SK-N-SH (cell line): ENCODE data around the gene FYB1. TPM values are rescaled to one million over a fixed set of nuclear protein-coding genes. Genes with fewer than 3 reads are reported as not detected.

ENCODE experiments used
- CTCF ChIA-PET: fragments of 300-600, 350-600 bp; formaldehyde crosslinking; extraction: SDS; loops from one replicate; lab custom pipeline; 2021; lab: Yijun Ruan, JAX
- POLR2A ChIA-PET: fragments of 350-600 bp; sonication (Branson Sonifier 250); formaldehyde crosslinking; extraction: SDS; loops from one replicate; lab custom pipeline; 2020; ENCODE audit warnings: antibody characterized with exemption, inconsistent platforms; lab: Yijun Ruan, JAX
- DNase-seq: peaks from one replicate; pipeline ENCODE4 v3.0.0; 2012
- H2AFZ ChIP-seq: fragments of 200-600 bp; sonication (generic); 2 replicates; pipeline ENCODE4 v1.8.1; 2016; ENCODE audit warnings: antibody characterized with exemption, mild to moderate bottlenecking, low read depth
- H3F3A ChIP-seq: fragments of 200-600 bp; sonication (generic); replicated peaks from 2 replicates; pipeline ENCODE3; 2016; ENCODE audit warnings: antibody characterized with exemption, mild to moderate bottlenecking; ENCODE audit not compliant: insufficient read depth
- H3K27ac ChIP-seq, 2 experiments: fragments of 200-500 bp in 1 of 2; fragments of 200-600 bp in 1 of 2; sonication (Bioruptor generic) in 1 of 2; sonication (generic), shearing (Covaris generic) in 1 of 2; 2 replicates each; pipeline versions ENCODE4 v1.5.1 to v1.6.1; 2014 to 2016; ENCODE audit warnings: low read depth in 2 of 2, inconsistent platforms in 1 of 2, low read length in 1 of 2, mild to moderate bottlenecking in 1 of 2, mixed read lengths in 1 of 2
- H3K27me3 ChIP-seq: fragments of 200-600 bp; sonication (generic), shearing (Covaris generic); 2 replicates; pipeline ENCODE4 v1.6.1; 2016; ENCODE audit warnings: mixed run types; ENCODE audit not compliant: insufficient read depth
- H3K36me3 ChIP-seq, 2 experiments: fragments of 200-500 bp in 1 of 2; fragments of 200-600 bp in 1 of 2; sonication (Bioruptor generic) in 1 of 2; sonication (generic) in 1 of 2; replicated peaks in 1 of 2; 2 replicates each; pipeline versions ENCODE3 to v1.5.1; 2014 to 2016; ENCODE audit warnings: low read length in 1 of 2, mild to moderate bottlenecking in 1 of 2; ENCODE audit not compliant: insufficient read depth in 2 of 2, control insufficient read depth in 1 of 2
- H3K4me1 ChIP-seq, 2 experiments: fragments of 200-500 bp in 1 of 2; fragments of 200-600 bp in 1 of 2; sonication (Bioruptor generic) in 1 of 2; sonication (generic), shearing (Covaris generic) in 1 of 2; 2 replicates each; pipeline versions ENCODE4 v1.5.1 to v1.6.1; 2014 to 2016; ENCODE audit warnings: low read depth in 1 of 2, low read length in 1 of 2, mixed run types in 1 of 2; ENCODE audit not compliant: insufficient read depth in 2 of 2, control insufficient read depth in 1 of 2
- H3K4me2 ChIP-seq: fragments of 200-600 bp; sonication (generic), shearing (Covaris generic); 2 replicates; pipeline ENCODE4 v1.6.1; 2017; ENCODE audit warnings: mixed run types
- H3K4me3 ChIP-seq, 2 experiments: fragments of 200-500 bp in 1 of 2; fragments of 200-600 bp in 1 of 2; sonication (Bioruptor generic) in 1 of 2; sonication (generic), shearing (Covaris generic) in 1 of 2; 2 replicates each; pipeline versions ENCODE4 v1.5.1 to v1.8.1; 2014 to 2016; ENCODE audit warnings: low read depth in 2 of 2, inconsistent platforms in 1 of 2, low read length in 1 of 2, mild to moderate bottlenecking in 1 of 2, mixed read lengths in 1 of 2, moderate library complexity in 1 of 2
- H3K79me2 ChIP-seq: fragments of 200-600 bp; sonication (generic); 2 replicates; pipeline ENCODE4 v1.8.1; 2017; ENCODE audit warnings: mild to moderate bottlenecking; ENCODE audit not compliant: insufficient read depth
- H3K9ac ChIP-seq: fragments of 200-600 bp; sonication (generic); 2 replicates; pipeline ENCODE4 v1.6.1; 2017; ENCODE audit warnings: mixed run types
- H3K9me2 ChIP-seq: fragments of 200-600 bp; sonication (generic); 2 replicates; pipeline ENCODE4 v1.6.1; 2017; ENCODE audit warnings: mixed run types
- H3K9me3 ChIP-seq: fragments of 200-600 bp; sonication (generic); 2 replicates; pipeline ENCODE4 v1.6.1; 2017; ENCODE audit warnings: mixed run types, mild to moderate bottlenecking, moderate library complexity
- H4K20me1 ChIP-seq: fragments of 200-600 bp; sonication (generic); 2 replicates; pipeline ENCODE4 v1.6.1; 2017; ENCODE audit warnings: mild to moderate bottlenecking, mixed run types; ENCODE audit not compliant: insufficient read depth
- CHD2 ChIP-seq: fragments of 150-350 bp; IDR thresholded peaks from 2 replicates; pipeline ENCODE4 v1.6.1; 2018; ENCODE audit warnings: low read length; ENCODE audit not compliant: partially characterized antibody
- ELF1 ChIP-seq: IDR thresholded peaks from 2 replicates; pipeline ENCODE4 v1.4.0; 2012
- EP300 ChIP-seq, 2 experiments: IDR thresholded peaks; 2 replicates each; pipeline versions ENCODE4 v1.4.0 to v1.6.1; 2012; ENCODE audit warnings: borderline replicate concordance in 1 of 2, low read depth in 1 of 2, low read length in 1 of 2
- EZH2phosphoT487 ChIP-seq: fragments of 200-600 bp; sonication (generic); IDR thresholded peaks from 2 replicates; pipeline ENCODE4 v1.6.1; 2017; ENCODE audit warnings: low read depth, mixed run types, mild to moderate bottlenecking, antibody characterized with exemption, moderate library complexity, borderline replicate concordance
- FOXJ3 ChIP-seq: sonication (generic); formaldehyde crosslinking; IDR thresholded peaks from 2 replicates; pipeline ENCODE4 v1.5.1; 2020; ENCODE audit warnings: mild to moderate bottlenecking, missing genetic modification reagents
- GABPA ChIP-seq: IDR thresholded peaks from 2 replicates; pipeline ENCODE4 v1.4.0; 2012; ENCODE audit warnings: low read depth, mild to moderate bottlenecking
- GATA2 ChIP-seq: sonication (generic); formaldehyde crosslinking; IDR thresholded peaks from 2 replicates; pipeline ENCODE4 v1.5.0; 2020; ENCODE audit warnings: mild to moderate bottlenecking, missing genetic modification reagents
- MEF2A ChIP-seq: IDR thresholded peaks from 2 replicates; pipeline ENCODE4 v1.4.0; 2012; ENCODE audit warnings: low read depth, borderline replicate concordance
- MXI1 ChIP-seq: IDR thresholded peaks from 2 replicates; pipeline ENCODE4 v1.6.1; 2012; ENCODE audit warnings: mild to moderate bottlenecking, low read depth, low read length, improper control_type of control experiment
- NFIC ChIP-seq: IDR thresholded peaks from 2 replicates; pipeline ENCODE4 v1.4.0; 2012; ENCODE audit warnings: borderline replicate concordance
- NRF1 ChIP-seq: IDR thresholded peaks from 2 replicates; pipeline ENCODE4 v1.6.1; 2012; ENCODE audit warnings: low read depth, mild to moderate bottlenecking, low read length
- POLR2AphosphoS5 ChIP-seq: IDR thresholded peaks from 2 replicates; pipeline ENCODE4 v1.6.1; 2012; ENCODE audit warnings: low read depth, low read length
- RAD21 ChIP-seq: IDR thresholded peaks from 2 replicates; pipeline ENCODE4 v1.6.1; 2012; ENCODE audit warnings: mild to moderate bottlenecking, low read length
- RCOR1 ChIP-seq: fragments of 150-350 bp; IDR thresholded peaks from 2 replicates; pipeline ENCODE4 v1.6.1; 2017; ENCODE audit warnings: antibody characterized with exemption, low read length
- RFX5 ChIP-seq: IDR thresholded peaks from 2 replicates; pipeline ENCODE4 v1.6.1; 2012; ENCODE audit warnings: mild to moderate bottlenecking, improper control_type of control experiment, low read length
- TAF1 ChIP-seq: IDR thresholded peaks from 2 replicates; pipeline ENCODE4 v1.6.1; 2012; ENCODE audit warnings: low read depth, mild to moderate bottlenecking, low read length, moderate library complexity, borderline replicate concordance
- WGBS: methylation state at CpG from one replicate; pipeline ENCODE4 v1.1.6; 2017; ENCODE audit warnings: low lambda C conversion rate; 5-methylcytosine and 5-hydroxymethylcytosine counted together
- polyA plus RNA-seq, 3 experiments: library from polyadenylated mRNA; depleted of rRNA; stranded (reverse); fragments of >200 nt; gene quantifications; 2 replicates each; pipeline ENCODE4 v1.2.3, GENCODE V29; 2012
- TF ChIP-seq, protein P1 (sequence below): IDR thresholded peaks from 2 replicates; pipeline ENCODE4 v1.6.1; 2012; ENCODE audit warnings: mild to moderate bottlenecking, low read depth, low read length, moderate library complexity
- TF ChIP-seq, protein P2 (sequence below): fragments of 200-600 bp; sonication (generic); IDR thresholded peaks from 2 replicates; pipeline ENCODE4 v1.6.1; 2017; ENCODE audit warnings: antibody characterized with exemption, mild to moderate bottlenecking, moderate library complexity
- TF ChIP-seq, protein P3 (sequence below): IDR thresholded peaks from 2 replicates; pipeline ENCODE4 v1.4.0; 2012; ENCODE audit warnings: low read depth, borderline replicate concordance
- TF ChIP-seq, protein P4 (sequence below): IDR thresholded peaks from 2 replicates; pipeline ENCODE4 v1.4.0; 2012; ENCODE audit warnings: low read depth, borderline replicate concordance

The FYB1 gene
- polyA plus RNA-seq, 1 of the 3 experiments (the other 2 are of a cell fraction) = not detected

DNA sequence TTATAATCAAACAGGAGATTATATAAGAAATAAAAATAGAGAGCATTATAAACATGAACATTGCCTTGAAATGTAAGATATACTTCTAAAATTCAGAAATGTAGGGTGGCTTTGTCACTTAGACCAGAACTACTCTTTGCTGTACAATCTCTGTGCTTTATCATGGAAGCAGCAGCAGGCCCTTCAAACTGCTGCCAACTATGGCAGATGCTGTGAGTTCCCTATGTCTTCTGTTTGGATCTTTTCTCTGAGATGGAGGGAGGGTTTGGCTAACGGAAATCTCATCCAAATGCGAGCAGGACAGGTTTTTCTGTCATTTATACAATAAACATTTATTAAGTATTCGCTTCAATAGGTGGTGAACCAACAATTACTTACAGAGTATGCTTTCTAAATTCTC lies 110.4 kb downstream of the FYB1 start:
- no peak overlapping the region for H3K27ac ChIP-seq
- 21% methylated on average over 3 of the region's 3 CpGs for WGBS
- no peak for TF ChIP-seq NFIC
- no peak for TF ChIP-seq GABPA
- TF ChIP-seq EP300 (IDR thresholded peaks at IDR 0.05; ENCODE audit: borderline replicate concordance in 1 of 2, low read depth in 1 of 2, low read length in 1 of 2) = no peak
- no peak for TF ChIP-seq POLR2AphosphoS5
- TF ChIP-seq, protein P1, sequence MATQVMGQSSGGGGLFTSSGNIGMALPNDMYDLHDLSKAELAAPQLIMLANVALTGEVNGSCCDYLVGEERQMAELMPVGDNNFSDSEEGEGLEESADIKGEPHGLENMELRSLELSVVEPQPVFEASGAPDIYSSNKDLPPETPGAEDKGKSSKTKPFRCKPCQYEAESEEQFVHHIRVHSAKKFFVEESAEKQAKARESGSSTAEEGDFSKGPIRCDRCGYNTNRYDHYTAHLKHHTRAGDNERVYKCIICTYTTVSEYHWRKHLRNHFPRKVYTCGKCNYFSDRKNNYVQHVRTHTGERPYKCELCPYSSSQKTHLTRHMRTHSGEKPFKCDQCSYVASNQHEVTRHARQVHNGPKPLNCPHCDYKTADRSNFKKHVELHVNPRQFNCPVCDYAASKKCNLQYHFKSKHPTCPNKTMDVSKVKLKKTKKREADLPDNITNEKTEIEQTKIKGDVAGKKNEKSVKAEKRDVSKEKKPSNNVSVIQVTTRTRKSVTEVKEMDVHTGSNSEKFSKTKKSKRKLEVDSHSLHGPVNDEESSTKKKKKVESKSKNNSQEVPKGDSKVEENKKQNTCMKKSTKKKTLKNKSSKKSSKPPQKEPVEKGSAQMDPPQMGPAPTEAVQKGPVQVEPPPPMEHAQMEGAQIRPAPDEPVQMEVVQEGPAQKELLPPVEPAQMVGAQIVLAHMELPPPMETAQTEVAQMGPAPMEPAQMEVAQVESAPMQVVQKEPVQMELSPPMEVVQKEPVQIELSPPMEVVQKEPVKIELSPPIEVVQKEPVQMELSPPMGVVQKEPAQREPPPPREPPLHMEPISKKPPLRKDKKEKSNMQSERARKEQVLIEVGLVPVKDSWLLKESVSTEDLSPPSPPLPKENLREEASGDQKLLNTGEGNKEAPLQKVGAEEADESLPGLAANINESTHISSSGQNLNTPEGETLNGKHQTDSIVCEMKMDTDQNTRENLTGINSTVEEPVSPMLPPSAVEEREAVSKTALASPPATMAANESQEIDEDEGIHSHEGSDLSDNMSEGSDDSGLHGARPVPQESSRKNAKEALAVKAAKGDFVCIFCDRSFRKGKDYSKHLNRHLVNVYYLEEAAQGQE = no peak
- no peak for TF ChIP-seq GATA2 (CRISPR knock-in tag)
- TF ChIP-seq EZH2phosphoT487 = no peak
- no peak for TF ChIP-seq TAF1
- no peak for TF ChIP-seq ELF1
- TF ChIP-seq, protein P2, sequence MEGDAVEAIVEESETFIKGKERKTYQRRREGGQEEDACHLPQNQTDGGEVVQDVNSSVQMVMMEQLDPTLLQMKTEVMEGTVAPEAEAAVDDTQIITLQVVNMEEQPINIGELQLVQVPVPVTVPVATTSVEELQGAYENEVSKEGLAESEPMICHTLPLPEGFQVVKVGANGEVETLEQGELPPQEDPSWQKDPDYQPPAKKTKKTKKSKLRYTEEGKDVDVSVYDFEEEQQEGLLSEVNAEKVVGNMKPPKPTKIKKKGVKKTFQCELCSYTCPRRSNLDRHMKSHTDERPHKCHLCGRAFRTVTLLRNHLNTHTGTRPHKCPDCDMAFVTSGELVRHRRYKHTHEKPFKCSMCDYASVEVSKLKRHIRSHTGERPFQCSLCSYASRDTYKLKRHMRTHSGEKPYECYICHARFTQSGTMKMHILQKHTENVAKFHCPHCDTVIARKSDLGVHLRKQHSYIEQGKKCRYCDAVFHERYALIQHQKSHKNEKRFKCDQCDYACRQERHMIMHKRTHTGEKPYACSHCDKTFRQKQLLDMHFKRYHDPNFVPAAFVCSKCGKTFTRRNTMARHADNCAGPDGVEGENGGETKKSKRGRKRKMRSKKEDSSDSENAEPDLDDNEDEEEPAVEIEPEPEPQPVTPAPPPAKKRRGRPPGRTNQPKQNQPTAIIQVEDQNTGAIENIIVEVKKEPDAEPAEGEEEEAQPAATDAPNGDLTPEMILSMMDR = no peak
- TF ChIP-seq RFX5 = no peak
- no peak for TF ChIP-seq RAD21
- no peak for TF ChIP-seq MXI1
- TF ChIP-seq, protein P3, sequence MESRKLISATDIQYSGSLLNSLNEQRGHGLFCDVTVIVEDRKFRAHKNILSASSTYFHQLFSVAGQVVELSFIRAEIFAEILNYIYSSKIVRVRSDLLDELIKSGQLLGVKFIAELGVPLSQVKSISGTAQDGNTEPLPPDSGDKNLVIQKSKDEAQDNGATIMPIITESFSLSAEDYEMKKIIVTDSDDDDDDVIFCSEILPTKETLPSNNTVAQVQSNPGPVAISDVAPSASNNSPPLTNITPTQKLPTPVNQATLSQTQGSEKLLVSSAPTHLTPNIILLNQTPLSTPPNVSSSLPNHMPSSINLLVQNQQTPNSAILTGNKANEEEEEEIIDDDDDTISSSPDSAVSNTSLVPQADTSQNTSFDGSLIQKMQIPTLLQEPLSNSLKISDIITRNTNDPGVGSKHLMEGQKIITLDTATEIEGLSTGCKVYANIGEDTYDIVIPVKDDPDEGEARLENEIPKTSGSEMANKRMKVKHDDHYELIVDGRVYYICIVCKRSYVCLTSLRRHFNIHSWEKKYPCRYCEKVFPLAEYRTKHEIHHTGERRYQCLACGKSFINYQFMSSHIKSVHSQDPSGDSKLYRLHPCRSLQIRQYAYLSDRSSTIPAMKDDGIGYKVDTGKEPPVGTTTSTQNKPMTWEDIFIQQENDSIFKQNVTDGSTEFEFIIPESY = no peak
- no peak for TF ChIP-seq RCOR1
- TF ChIP-seq, protein P4, sequence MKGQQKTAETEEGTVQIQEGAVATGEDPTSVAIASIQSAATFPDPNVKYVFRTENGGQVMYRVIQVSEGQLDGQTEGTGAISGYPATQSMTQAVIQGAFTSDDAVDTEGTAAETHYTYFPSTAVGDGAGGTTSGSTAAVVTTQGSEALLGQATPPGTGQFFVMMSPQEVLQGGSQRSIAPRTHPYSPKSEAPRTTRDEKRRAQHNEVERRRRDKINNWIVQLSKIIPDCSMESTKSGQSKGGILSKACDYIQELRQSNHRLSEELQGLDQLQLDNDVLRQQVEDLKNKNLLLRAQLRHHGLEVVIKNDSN = no peak
- no peak for TF ChIP-seq CHD2
- no peak for TF ChIP-seq NRF1
- no peak for TF ChIP-seq MEF2A
- no peak for TF ChIP-seq FOXJ3
- POLR2A ChIA-PET = no interaction called here
- no peaks in the 10 kb centered on the region; the same call in 1 of the 2 replicates for H3K9me2 ChIP-seq
- H3K9me3 ChIP-seq = no peaks in the 10 kb centered on the region
- no peaks in the 10 kb centered on the region; the same call in 1 of the 2 replicates for H3K27me3 ChIP-seq
- H3K9ac ChIP-seq = no peak overlapping the region
- H4K20me1 ChIP-seq = no peaks in the 10 kb centered on the region
- no peak overlapping the region for H2AFZ ChIP-seq
- no peaks in the 10 kb centered on the region for H3K4me1 ChIP-seq
- CTCF ChIA-PET = interaction anchor here (1.3 kb wide), 1 partner anchor 28 kb away, joined by 5 read pairs; no protein-coding TSS in a partner anchor
- no peaks in the 10 kb centered on the region for H3K79me2 ChIP-seq
- H3F3A ChIP-seq = peaks cover 11% of the 10 kb centered on the region
- no peak overlapping the region for H3K4me3 ChIP-seq
- DNase-seq = no peak
- no peak overlapping the region for H3K4me2 ChIP-seq
- H3K36me3 ChIP-seq = no peaks in the 10 kb centered on the region
